Lower leg skin (tissue), 3 donors: ENCODE data around the gene SETD7.

Experiments used
- CTCF ChIP-seq, 3 donors: fragments of 450-650 bp; IDR thresholded peaks; one replicate each; pipeline ENCODE4 v1.5.1; 2016; ENCODE audit warnings: antibody characterized with exemption in 3 of 3, mild to moderate bottlenecking in 3 of 3, moderate library complexity in 2 of 3
- POLR2A ChIP-seq, 2 donors: fragments of 450-650 bp; IDR thresholded peaks; one replicate each; pipeline ENCODE4 v1.6.1; 2016 to 2017; ENCODE audit warnings: antibody characterized with exemption in 2 of 2, mild to moderate bottlenecking in 1 of 2, moderate library complexity in 1 of 2

DNA sequence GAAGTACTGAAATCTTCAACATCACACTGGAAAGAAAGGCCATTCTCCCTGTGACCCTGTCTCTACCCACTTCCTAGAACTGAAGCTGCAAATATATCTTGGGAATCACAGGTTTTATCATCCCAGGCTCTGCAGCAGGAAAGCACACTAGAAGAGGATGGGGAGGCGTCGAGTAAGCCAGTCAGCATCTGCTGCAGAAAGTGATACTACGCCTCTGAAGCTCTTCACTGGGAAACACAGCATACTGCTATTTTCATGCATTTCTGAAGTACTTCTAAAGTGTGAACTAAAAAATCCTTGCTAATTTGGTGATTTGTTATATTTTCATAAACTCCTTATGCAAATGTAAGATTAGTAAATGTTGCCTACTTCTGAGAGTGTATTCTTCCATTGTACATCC is 73.0 kb downstream of the SETD7 start:
- no peak for TF ChIP-seq POLR2A (IDR thresholded peaks at IDR 0.05)
- no peak for TF ChIP-seq CTCF (IDR thresholded peaks at IDR 0.05)
